Kidney capillary endothelial cell (primary cell): ENCODE results near the gene GHRHR.

Experiments
- DNase-seq: peaks from one replicate; pipeline ENCODE4 v3.0.0-alpha.2; 2018; ENCODE audit warnings: low spot score

The GHRHR gene

DNA sequence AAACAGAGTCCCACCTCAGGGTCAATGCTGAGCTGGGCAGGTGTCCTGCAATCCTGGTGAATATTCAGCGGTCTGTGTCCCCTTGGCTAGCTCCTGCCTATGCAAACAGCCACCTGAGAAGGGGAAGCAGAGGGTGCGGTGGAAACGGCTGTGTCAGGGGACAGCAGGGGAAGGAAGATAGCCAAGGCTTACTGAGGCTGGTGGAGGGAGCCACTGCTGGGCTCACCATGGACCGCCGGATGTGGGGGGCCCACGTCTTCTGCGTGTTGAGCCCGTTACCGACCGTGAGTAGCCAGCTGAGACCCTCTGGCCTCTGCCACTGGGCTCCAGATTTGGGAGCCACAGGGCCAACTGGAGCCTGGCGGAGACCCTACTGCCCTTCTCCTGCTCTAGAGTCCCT lies at the start of gene GHRHR:
GHRHR (plus strand) TSS at position 112 of the 400 bp plus-strand sequence; CDS start at position 228, 116 bp downstream.
- no peak for DNase-seq

DNA sequence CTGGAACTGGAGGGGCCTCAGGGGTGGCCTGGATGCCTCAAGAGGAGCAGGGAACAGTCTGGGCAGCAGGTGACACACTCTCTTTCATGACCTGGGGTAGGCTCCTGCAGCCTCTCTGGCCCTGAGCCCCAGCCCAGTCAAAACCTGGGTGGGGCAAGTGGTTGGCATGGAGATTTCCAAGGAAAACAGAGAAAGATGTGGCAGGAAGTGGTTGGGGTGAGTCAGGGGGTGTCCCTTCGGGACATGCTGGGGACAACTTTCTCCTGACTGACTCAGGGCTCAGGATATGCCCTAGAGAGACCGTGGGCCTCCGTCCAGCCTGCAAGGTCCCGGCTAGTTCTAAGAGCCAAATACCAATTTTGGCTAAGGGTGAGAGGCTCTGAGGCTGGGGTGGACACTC lies 49.2 kb upstream of the GHRHR start:
- peak; percentile 72 for DNase-seq

DNA sequence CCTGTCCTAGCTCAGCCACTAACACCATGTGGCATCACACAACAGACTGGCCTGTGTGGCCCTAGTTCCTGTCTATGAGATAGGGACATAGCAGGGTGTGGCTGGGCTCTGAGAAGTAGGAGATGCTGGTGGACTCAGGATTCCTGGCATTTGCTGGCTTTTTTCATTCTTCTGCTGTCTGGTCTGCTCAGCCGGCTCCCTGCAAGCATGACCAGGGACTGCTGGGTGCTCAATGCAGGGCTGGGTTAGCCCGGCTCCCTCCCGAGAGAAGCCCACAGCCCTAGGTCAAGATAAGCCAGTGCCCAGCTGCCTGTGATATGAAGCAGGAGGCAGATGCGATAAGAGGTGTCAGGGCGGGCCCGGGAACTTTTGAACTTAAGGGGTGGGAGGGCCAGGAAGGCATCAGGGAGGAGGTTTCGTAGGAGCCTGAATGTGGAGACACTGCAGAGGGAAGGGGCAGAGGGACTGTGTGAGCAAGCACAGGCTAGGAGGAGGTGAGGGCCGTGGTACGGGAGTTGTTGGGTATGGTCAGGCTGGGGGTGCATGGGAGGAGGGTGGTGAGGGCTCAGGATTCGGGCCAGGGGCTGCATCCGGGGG lies 48.6 kb upstream of the GHRHR start:
- DNase-seq: no peak

DNA sequence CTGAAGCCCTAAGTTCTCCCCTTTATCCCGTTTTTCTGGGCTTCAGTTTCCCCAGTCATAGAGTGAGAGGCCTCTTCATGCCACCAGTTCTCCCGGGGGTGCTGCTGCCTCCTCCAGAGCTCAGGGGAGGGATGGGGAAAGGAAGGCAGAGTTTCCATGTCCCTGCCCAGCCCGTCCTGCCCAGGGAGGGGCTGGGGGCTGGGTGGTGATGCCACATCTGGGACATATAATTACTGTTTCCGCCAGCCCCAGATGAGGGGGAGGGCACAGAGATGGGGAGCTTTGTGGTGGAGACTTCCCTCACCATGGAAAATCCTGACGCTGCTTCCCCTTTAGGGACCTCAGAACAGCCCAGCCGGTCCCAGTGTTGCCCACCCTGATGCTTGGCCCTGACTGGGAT lies 48.0 kb upstream of the GHRHR start:
- no peak for DNase-seq

DNA sequence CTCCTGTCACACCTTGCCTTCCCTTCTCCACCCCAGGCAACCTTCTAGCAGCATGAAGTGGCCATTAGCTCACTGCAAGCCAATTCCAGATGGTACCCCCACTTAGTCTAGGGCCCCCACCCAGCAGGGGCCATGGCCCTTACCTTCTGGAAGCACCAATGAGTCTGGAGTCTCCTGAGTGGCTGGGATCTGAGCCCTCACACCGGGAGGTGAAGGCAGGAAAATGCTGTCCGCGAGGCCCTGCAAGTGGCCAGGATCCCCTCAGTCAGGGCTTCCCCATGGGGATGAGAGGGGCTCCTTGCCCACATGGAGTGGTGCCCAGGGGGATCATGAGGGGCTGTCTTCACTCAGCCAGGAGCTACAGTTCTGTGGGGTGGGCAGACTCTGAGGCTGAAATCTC lies 47.5 kb upstream of the GHRHR start:
- DNase-seq: no peak

DNA sequence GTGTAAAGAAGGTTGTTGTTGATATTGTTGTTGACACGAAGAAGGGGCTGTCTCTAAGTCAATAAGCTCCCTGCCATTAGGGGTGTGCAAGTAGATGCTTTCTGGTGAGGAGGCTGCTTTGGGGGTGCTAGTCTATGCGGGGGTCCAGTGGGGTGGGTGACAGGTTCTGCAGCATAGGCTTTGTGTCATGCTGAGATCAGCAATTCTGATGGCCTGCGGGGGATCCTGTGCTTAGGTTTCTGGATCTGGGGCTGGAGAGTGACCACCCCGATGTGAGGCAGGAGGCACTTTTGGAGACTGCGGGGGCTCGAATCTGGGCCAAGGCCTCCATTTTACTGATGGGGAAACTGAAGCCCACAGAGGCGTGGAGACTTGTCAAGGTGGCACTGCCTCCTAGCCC lies 47.0 kb upstream of the GHRHR start:
- no peak for DNase-seq

DNA sequence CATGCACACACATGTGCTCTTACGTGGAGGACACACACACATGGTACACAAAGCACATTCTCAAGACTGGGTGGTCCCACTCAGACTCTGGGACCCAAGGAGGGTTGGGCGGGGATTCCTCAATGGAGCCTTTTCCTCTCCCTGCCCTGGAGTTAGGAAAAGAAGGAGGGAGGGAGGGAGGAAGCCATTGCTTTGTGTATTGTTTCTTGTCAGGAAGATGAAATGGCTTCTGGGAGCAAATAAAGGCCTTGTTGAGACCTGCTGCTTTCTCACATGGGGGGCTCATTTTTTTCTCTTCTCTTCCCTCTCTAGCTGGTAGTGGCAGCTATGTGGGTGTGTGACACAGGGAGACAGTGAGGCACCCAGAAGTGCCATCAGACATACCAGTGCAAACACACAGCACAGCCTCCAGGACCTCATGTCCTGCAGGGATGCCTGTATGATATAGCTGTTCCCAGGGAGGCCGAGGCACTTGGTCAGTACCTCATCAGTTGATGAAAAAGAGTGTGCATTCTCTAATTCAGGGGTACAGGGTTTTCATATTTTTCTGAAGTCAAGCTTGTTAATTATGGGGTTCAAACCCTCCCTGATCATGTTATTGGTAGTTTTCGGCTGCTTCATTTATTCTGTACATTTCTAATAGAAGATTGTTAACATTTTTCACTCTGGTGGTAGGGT lies 46.4 kb upstream of the GHRHR start:
- no peak for DNase-seq

DNA sequence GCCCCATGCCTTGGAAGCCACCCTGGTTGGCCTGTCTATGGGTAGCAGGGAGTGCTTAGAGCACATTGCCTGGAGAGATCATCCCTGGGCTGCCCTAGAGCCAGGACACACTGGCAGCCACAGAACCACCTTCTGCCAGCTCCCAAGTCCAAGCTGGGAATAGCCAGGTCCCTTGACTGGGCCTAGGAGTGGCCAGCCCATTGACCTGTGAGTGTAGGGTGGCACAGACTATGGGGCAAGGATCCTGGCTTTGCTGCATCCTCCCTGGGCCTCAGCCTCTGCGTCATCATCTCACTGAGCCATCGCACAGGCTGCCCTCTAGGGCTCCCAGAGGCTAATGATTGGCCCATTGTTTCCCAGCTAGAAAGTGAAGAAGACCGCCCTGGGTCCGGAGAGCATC lies 45.1 kb upstream of the GHRHR start:
- no peak for DNase-seq

DNA sequence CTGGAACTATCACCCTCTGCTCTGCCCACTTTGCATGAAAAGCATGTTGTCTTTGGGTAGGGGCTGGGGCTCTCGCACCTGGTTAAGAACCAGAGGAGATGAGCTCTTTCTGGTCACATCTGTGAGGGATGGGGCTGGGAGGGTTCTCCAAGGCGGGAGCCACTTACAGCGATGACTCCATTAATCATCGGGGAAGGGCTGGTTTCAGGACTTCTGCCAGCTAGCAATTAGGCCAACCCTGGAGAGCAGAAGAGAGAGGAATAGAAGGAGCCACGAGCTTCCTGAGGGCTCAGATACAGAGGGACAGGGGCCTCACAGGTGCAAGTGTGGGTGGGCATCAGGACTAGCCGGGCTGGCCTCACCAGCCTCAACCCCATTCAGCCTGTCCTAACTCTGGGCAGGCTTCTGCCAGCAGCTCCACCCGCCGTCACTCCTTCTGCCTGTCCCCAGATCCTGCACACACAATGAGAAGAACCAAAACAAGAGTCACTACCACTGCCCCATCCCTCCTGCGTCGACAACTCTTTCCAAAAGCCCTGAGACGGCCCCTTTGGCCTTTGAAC lies 43.7 kb upstream of the GHRHR start:
- DNase-seq: no peak

DNA sequence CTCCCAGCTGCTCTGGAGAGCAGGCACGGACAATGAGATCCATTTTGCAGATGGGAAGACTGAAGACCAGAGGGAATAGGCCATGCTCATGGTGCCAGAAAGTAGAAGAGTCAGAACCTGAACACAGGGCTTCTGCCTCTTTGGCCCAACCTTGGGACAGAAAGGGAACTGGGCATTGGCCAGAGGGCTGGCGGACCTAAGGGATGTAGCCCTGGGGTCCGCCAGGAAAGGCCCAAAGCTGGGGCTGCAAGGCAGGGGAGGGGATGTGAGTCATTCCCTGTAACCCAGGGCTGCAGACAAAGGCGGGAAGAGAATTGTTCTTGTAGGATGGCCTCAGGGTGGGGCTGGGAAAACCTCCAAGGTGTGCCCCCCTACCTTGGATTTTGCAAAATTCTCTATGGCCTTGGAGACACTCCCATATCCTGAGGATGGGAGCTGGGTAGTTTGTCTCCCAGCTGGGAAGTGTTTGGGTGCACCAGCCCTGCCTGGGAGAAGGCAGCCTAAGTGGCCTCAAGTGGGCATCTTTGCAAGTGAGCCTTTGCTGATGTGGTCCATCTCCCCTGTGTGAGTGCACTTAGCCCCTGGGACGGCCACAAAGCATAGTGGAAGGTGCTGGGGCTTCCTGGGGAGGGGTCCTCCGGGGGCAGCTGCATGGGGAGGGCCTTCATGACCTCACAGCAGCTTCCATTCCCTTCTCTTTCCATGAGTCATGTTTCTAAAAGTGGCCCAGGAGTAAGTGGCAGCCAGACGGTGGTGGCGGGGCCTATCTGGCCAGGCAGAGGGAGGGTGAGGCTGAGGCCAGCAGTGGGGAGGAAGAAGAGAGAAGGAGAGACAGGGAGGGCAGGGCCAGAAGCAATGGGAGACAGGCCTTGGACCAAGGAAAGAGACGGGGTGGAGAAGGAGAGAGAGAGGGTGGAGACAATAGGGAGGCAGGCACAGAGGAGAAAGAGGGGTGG lies 42.9 kb upstream of the GHRHR start:
- DNase-seq: peak; percentile 79

DNA sequence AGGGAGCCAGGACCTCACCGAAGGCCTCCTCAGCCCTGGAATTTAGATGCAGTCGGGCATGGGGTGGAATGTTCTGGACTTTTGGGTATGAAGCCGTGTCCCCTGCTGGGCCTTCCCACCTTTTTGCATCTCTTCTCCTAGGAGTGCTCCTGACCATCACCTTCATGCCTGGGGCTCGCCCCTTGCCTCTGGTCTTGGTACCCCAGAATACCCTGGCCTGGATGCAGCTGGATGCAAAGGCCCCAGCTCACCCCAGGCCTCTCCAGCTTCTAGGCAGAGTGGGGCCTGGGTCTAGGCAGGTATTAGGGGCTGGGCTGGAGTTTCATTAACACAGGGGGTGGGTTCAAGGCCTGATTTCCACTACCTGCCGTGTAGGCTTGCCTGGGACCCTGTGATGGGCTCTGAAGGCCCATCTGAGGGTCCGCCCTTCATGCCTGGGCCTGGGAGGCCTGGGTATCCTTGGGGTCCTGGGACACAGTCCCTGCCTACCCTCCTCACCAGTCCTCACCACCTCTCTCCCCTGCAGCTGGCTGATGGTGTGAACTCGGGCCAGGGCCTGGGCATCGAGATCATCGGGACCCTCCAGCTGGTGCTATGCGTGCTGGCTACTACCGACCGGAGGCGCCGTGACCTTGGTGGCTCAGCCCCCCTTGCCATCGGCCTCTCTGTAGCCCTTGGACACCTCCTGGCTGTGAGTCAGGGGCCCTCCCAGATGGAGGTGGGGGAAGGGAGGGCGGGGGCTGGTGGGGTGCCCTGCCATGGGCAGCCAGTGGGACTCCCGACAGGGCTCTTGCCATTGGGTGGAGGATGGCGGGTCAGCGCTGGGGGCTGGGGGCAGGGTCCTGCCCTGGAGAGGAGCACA lies 42.0 kb upstream of the GHRHR start:
- DNase-seq: no peak

DNA sequence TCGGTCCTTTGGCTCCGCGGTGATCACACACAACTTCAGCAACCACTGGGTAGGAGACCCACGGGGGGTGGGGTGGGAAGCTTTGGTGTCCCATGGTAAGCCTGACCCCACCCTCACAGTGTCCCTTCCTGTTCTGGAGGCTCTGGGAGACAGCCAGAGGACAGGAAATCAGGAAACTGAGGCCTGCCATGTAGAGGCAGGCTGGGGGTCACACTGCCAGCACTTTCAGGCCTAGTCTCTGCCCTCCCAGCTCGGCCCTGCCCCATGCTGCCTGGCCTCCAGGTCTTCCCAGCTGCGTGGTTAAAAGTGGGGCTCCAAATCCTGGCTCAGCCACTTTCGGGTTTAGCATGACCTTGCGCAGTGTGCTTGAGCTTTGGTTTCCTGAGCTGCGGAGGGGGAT lies 41.2 kb upstream of the GHRHR start:
- no peak for DNase-seq

DNA sequence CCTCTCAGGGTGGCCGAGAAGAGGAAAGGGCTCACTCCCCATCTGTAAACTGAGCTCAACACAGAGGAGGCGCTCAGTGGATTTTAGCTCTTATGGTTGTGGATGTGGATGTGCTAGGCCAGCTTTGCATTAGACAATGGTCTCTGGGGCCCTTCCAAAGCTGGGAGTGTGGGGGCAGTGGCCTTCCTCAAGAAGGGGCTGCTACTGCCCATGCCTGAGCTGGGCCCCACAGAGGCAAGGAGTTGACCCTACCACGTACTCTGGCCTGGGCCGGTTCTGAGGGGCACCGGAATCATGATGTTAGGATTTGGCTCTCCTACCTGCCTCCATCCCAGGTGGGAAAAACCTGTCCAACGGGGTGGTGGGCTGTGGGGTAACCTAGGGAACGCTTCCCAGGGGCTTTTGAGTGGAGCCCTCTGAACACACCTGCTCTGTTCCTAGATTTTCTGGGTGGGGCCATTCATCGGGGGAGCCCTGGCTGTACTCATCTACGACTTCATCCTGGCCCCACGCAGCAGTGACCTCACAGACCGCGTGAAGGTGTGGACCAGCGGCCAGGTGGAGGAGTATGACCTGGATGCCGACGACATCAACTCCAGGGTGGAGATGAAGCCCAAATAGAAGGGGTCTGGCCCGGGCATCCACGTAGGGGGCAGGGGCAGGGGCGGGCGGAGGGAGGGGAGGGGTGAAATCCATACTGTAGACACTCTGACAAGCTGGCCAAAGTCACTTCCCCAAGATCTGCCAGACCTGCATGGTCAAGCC lies 40.6 kb upstream of the GHRHR start:
- no peak for DNase-seq

DNA sequence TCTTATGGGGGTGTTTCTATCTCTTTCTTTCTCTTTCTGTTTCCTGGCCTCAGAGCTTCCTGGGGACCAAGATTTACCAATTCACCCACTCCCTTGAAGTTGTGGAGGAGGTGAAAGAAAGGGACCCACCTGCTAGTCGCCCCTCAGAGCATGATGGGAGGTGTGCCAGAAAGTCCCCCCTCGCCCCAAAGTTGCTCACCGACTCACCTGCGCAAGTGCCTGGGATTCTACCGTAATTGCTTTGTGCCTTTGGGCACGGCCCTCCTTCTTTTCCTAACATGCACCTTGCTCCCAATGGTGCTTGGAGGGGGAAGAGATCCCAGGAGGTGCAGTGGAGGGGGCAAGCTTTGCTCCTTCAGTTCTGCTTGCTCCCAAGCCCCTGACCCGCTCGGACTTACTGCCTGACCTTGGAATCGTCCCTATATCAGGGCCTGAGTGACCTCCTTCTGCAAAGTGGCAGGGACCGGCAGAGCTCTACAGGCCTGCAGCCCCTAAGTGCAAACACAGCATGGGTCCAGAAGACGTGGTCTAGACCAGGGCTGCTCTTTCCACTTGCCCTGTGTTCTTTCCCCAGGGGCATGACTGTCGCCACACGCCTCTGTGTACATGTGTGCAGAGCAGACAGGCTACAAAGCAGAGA lies 39.9 kb upstream of the GHRHR start:
- no peak for DNase-seq

DNA sequence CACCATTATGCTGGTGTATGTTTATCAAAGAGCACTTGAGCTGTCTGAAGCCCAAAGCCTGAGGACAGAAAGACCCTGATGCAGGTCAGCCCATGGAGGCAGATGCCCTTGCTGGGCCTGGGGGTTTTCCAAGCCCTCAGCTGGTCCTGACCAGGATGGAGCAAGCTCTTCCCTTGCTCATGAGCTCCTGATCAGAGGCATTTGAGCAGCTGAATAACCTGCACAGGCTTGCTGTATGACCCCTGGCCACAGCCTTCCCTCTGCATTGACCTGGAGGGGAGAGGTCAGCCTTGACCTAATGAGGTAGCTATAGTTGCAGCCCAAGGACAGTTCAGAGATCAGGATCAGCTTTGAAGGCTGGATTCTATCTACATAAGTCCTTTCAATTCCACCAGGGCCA lies 39.1 kb upstream of the GHRHR start:
- no peak for DNase-seq

DNA sequence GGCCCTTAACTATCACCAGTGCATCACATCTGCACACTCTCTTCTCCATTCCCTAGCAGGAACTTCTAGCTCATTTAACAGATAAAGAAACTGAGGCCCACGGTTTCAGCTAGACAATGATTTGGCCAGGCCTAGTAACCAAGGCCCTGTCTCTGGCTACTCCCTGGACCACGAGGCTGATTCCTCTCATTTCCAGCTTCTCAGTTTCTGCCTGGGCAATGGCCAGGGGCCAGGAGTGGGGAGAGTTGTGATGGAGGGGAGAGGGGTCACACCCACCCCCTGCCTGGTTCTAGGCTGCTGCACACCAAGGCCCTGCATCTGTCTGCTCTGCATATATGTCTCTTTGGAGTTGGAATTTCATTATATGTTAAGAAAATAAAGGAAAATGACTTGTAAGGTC lies 38.6 kb upstream of the GHRHR start:
- DNase-seq: no peak

DNA sequence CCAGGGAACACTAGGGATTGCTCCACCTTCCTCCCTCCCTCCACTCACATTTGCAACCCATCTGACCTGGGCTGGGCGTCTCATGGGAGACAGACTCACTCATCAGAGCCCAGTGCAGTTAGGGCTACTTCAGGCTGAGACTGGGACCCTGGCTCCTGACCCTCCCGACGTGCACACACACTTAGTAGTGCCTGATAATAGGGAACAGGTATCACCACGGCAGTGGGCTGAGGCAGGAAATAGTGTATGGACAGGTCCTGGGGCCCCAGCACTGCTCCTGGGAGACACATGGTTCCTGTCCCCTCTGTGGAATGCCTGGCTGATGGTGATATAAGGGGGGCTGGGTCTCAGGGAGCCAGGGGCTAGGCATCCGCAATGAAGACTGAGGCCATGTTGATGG lies 37.8 kb upstream of the GHRHR start:
- no peak for DNase-seq

DNA sequence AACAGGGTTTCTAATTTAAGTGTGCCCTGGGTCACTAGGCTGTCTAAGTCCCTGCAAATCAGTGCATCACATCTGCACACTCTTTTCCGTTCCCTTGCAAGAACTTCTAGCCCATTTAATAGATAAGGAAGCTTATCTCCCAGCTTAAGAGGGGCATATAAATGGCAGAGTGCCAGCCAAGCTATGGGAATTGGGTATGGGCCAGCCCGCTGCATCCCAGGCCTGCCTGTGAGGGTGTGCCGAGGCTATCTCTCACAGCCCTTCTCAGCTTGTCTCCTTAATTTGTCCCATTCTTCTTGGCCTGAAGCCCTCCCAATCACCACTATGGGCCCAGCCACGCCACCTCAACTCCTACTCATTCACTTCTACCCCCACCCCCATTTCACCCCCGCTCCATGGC lies 37.4 kb upstream of the GHRHR start:
- DNase-seq: no peak

DNA sequence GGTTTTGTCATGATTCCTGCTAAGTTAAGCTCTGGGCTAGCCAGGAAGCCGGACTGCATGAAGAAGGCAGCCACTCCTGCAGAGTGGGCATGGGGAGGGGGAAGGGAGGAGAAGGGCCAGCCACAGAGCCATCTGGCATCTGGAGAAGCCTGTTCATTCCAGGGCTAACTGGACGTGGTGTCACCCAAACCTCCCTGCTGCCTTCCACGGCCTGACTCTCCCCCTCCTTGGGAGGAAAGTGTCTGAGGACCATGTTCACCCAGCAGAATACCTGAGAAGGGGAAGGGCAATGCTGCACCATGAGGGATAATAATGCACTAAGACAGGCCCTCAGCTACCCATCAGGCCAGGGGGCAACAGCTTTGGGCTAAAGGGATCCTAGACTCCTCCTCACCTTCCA lies 36.7 kb upstream of the GHRHR start:
- DNase-seq: no peak

DNA sequence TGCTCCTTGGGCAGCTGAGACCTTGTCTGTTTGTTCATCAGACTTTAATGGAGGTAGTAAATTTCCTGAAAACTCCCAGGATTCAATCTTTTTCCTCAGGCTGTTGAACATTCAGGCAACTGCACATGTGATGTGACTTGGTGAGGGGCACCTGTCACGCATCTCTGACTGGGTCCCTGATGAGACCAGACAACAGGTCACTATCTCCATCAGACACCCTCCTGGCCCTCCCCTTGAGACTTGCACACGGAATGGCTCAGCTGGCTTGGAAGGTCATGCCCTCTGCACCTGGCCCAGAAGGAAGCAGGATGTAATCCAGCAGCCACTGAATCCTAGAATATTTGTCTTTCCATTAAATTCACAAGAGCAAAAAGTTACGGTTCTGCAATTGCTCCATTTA lies 36.2 kb upstream of the GHRHR start:
- no peak for DNase-seq
